Stimulated activated CD4-positive, alpha-beta T cell treated with anti-CD3 and anti-CD28 coated beads, Interleukin-1b, Interleukin-23, amount 100 ng/mL, for 4 hours (primary cell): Measurements from ENCODE around the gene TUBA8.
A peak's percentile ranks its signal among the peaks of the same experiment; 100 is the strongest.

Experiments
- DNase-seq, 2 donors: peaks; one replicate each; pipeline ENCODE4 v3.0.0-alpha.2; 2020; ENCODE audit warnings: low read depth in 2 of 2

Gene TUBA8

GRCh38 chr22:18077087-18077638 is 33.4 kb upstream of the TUBA8 start:
- DNase-seq: no peak

GRCh38 chr22:18077639-18078328 is 32.8 kb upstream of the TUBA8 start, which contains the start of gene PEX26:
Gene PEX26 (plus strand): TSS chr22:18077990. CDS start chr22:18078377, 387 bp downstream.
- peak; percentile 88 to 92 for DNase-seq

GRCh38 chr22:18078329-18079041 is 32.1 kb upstream of the TUBA8 start:
- peak in 1 of 2 donors; percentile 28 for DNase-seq

GRCh38 chr22:18079706-18080233 is 30.8 kb upstream of the TUBA8 start:
- no peak for DNase-seq

GRCh38 chr22:18081416-18081815 is 29.2 kb upstream of the TUBA8 start:
- DNase-seq: no peak

- no peak for DNase-seq
Observed at GRCh38 chr22:18082467-18082866, 28.1 kb upstream of the TUBA8 start.

GRCh38 chr22:18083406-18083805 is 27.2 kb upstream of the TUBA8 start:
- no peak for DNase-seq

GRCh38 chr22:18085188-18085587 is 25.4 kb upstream of the TUBA8 start:
- DNase-seq: no peak

- no peak for DNase-seq
Observed at GRCh38 chr22:18087350-18087855, 23.2 kb upstream of the TUBA8 start.

- no peak for DNase-seq
Observed at GRCh38 chr22:18088825-18089568, 21.6 kb upstream of the TUBA8 start.

GRCh38 chr22:18090286-18090685 is 20.3 kb upstream of the TUBA8 start:
- DNase-seq: no peak

- no peak for DNase-seq
Observed at GRCh38 chr22:18091478-18091877, 19.1 kb upstream of the TUBA8 start.

GRCh38 chr22:18091916-18092526 is 18.6 kb upstream of the TUBA8 start:
- DNase-seq: no peak

GRCh38 chr22:18093661-18094060 is 16.9 kb upstream of the TUBA8 start:
- DNase-seq: no peak

GRCh38 chr22:18095101-18095805 is 15.4 kb upstream of the TUBA8 start:
- DNase-seq: no peak

GRCh38 chr22:18096823-18097222 is 13.8 kb upstream of the TUBA8 start:
- no peak for DNase-seq

- no peak for DNase-seq
Observed at GRCh38 chr22:18100781-18101180, 9.8 kb upstream of the TUBA8 start.

- DNase-seq: no peak
Observed at GRCh38 chr22:18101536-18101935, 9.1 kb upstream of the TUBA8 start.

- no peak for DNase-seq
Observed at GRCh38 chr22:18103527-18104269, 6.9 kb upstream of the TUBA8 start.

GRCh38 chr22:18104566-18104965 is 6.0 kb upstream of the TUBA8 start:
- no peak for DNase-seq
